ENCODE data around the gene SHROOM3.

The SHROOM3 gene

GRCh38 chr4:76665721-76666120 lies 230.7 kb downstream of the SHROOM3 start:
- DNase-seq: no peak
- in situ Hi-C loops (cut with MboI; ENCODE audit: low pct_unique_long_range_greater_than_20kb, low sequenced_read_pairs): no loop called here

GRCh38 chr4:76666944-76667532 lies 232.0 kb downstream of the SHROOM3 start:
- in situ Hi-C loops (cut with MboI; ENCODE audit: low pct_unique_long_range_greater_than_20kb, low sequenced_read_pairs): no loop called here
- no peak for DNase-seq

- in situ Hi-C loops (cut with MboI; ENCODE audit: low pct_unique_long_range_greater_than_20kb, low sequenced_read_pairs): no loop called here
- no peak for DNase-seq
These were observed 235.6 kb downstream of the SHROOM3 start for GRCh38 chr4:76670631-76671030.

- in situ Hi-C loops (cut with MboI; ENCODE audit: low pct_unique_long_range_greater_than_20kb, low sequenced_read_pairs): no loop called here
- DNase-seq: no peak
These were observed 238.3 kb downstream of the SHROOM3 start for GRCh38 chr4:76673362-76673761.

- in situ Hi-C loops (cut with MboI; ENCODE audit: low pct_unique_long_range_greater_than_20kb, low sequenced_read_pairs): no loop called here
- no peak for DNase-seq
These were observed 240.0 kb downstream of the SHROOM3 start for GRCh38 chr4:76674983-76675382.

GRCh38 chr4:76677571-76678326 lies 242.7 kb downstream of the SHROOM3 start:
- DNase-seq: no peak
- in situ Hi-C loops (cut with MboI; ENCODE audit: low pct_unique_long_range_greater_than_20kb, low sequenced_read_pairs): no loop called here

- in situ Hi-C loops (cut with MboI; ENCODE audit: low pct_unique_long_range_greater_than_20kb, low sequenced_read_pairs): no loop called here
- no peak for DNase-seq
These were observed 244.7 kb downstream of the SHROOM3 start for GRCh38 chr4:76679691-76680090.

- in situ Hi-C loops (cut with MboI; ENCODE audit: low pct_unique_long_range_greater_than_20kb, low sequenced_read_pairs): no loop called here
- no peak for DNase-seq
These were observed 245.9 kb downstream of the SHROOM3 start for GRCh38 chr4:76680952-76681351.

- in situ Hi-C loops (cut with MboI; ENCODE audit: low pct_unique_long_range_greater_than_20kb, low sequenced_read_pairs): no loop called here
- DNase-seq: no peak
These were observed 247.0 kb downstream of the SHROOM3 start for GRCh38 chr4:76681996-76682395.

- no peak for DNase-seq
- in situ Hi-C loops (cut with MboI; ENCODE audit: low pct_unique_long_range_greater_than_20kb, low sequenced_read_pairs): no loop called here
These were observed 248.1 kb downstream of the SHROOM3 start for GRCh38 chr4:76683144-76683543.

GRCh38 chr4:76687746-76688448 lies 252.9 kb downstream of the SHROOM3 start:
- in situ Hi-C loops (cut with MboI; ENCODE audit: low pct_unique_long_range_greater_than_20kb, low sequenced_read_pairs): no loop called here
- no peak for DNase-seq

- in situ Hi-C loops (cut with MboI; ENCODE audit: low pct_unique_long_range_greater_than_20kb, low sequenced_read_pairs): no loop called here
- DNase-seq: no peak
These were observed 253.7 kb downstream of the SHROOM3 start for GRCh38 chr4:76688619-76689144.

- in situ Hi-C loops (cut with MboI; ENCODE audit: low pct_unique_long_range_greater_than_20kb, low sequenced_read_pairs): no loop called here
- DNase-seq: no peak
These were observed 254.3 kb downstream of the SHROOM3 start for GRCh38 chr4:76689145-76689817.

GRCh38 chr4:76690011-76690905 lies 255.2 kb downstream of the SHROOM3 start:
- DNase-seq: no peak
- in situ Hi-C loops (cut with MboI; ENCODE audit: low pct_unique_long_range_greater_than_20kb, low sequenced_read_pairs): no loop called here

GRCh38 chr4:76690906-76691275 lies 255.9 kb downstream of the SHROOM3 start:
- in situ Hi-C loops (cut with MboI; ENCODE audit: low pct_unique_long_range_greater_than_20kb, low sequenced_read_pairs): no loop called here

GRCh38 chr4:76691807-76692582 lies 257.0 kb downstream of the SHROOM3 start:
- in situ Hi-C loops (cut with MboI; ENCODE audit: low pct_unique_long_range_greater_than_20kb, low sequenced_read_pairs): no loop called here
- DNase-seq: no peak

More at GRCh38 chr4:76690906-76691275, 255.9 kb downstream of the SHROOM3 start:
- DNase-seq: no peak

GRCh38 chr4:76692761-76693160 lies 257.7 kb downstream of the SHROOM3 start:
- in situ Hi-C loops (cut with MboI; ENCODE audit: low pct_unique_long_range_greater_than_20kb, low sequenced_read_pairs): no loop called here
- DNase-seq: no peak

- no peak for DNase-seq
- in situ Hi-C loops (cut with MboI; ENCODE audit: low pct_unique_long_range_greater_than_20kb, low sequenced_read_pairs): no loop called here
These were observed 259.0 kb downstream of the SHROOM3 start for GRCh38 chr4:76694056-76694455.
